ENCODE data around the gene RPL4. TPM values are rescaled to one million over a fixed set of nuclear protein-coding genes. Genes with fewer than 3 reads are reported as not detected.

RPL4 gene
- total and polyA plus RNA-seq, 9 of the 15 experiments (the other 6 are each of a cell fraction or from before 2014, with no cell fraction given), result 2,055 to 7,760 (median 5,069) TPM

DNA sequence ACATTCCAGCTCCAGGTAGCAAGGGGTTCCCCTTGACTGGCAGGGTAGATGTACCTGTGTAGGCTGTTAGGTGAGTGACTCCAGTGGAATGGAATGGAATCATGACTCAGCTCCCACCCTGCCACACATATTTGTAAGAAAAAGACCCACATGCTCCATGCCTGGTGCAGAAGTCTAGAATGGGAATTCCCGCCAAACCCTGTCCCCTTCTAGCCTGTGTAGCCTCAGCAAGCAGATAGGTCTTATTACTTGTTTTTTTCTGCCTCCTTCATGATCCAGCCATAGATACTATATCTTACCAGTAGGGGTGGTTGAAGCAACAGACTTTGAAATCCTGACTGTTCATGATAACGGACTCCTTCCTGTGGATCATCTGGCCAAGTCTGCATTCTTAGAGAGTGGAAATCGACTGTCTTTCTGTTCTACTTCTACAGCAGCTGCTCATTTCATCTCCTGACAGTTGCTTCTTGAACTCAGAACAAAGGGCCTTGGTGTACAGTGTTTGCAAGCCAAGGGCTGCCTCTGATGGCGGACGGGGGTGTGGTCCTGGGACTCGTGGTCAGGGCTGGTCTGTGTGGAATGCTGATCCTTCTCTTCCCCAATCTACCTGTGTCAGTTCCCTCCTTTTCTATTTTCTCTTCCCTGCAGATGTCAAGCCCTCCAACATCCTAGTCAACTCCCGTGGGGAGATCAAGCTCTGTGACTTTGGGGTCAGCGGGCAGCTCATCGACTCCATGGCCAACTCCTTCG is 23.4 kb downstream of the RPL4 start (continued):
- TF ChIP-seq, protein P1, sequence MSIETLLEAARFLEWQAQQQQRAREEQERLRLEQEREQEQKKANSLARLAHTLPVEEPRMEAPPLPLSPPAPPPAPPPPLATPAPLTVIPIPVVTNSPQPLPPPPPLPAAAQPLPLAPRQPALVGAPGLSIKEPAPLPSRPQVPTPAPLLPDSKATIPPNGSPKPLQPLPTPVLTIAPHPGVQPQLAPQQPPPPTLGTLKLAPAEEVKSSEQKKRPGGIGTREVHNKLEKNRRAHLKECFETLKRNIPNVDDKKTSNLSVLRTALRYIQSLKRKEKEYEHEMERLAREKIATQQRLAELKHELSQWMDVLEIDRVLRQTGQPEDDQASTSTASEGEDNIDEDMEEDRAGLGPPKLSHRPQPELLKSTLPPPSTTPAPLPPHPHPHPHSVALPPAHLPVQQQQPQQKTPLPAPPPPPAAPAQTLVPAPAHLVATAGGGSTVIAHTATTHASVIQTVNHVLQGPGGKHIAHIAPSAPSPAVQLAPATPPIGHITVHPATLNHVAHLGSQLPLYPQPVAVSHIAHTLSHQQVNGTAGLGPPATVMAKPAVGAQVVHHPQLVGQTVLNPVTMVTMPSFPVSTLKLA (conservative IDR thresholded peaks at IDR 0.05), result peak in 1 of 2 experiments; percentile 37; a peak in 1 of 4 replicates
- TF ChIP-seq DDX20 (tag; IDR thresholded peaks at IDR 0.05; ENCODE audit: low read depth) (no peak), RB1 (IDR thresholded peaks at IDR 0.05; ENCODE audit: low read depth) (no peak), HDAC3 (IDR thresholded peaks at IDR 0.05; ENCODE audit: borderline replicate concordance, partially characterized antibody) (peak; percentile 38), KDM4B (IDR thresholded peaks at IDR 0.05; ENCODE audit: borderline replicate concordance in 2 of 2, low read depth in 1 of 2) (no peak), ZNF778 (CRISPR knock-in tag; IDR thresholded peaks at IDR 0.05) (no peak), HEY1 (CRISPR knock-in tag; IDR thresholded peaks at IDR 0.05; ENCODE audit: borderline replicate concordance) (no peak), SP1 (CRISPR knock-in tag; IDR thresholded peaks at IDR 0.05) (0 out of 2 replicates have a peak, but pooled peaks have one; percentile 32), SPI1 (IDR thresholded peaks at IDR 0.05; ENCODE audit: borderline replicate concordance, low read depth, low read length) (no peak), ZNF23 (CRISPR knock-in tag; IDR thresholded peaks at IDR 0.05) (no peak), TGIF2 (CRISPR knock-in tag; IDR thresholded peaks at IDR 0.05) (no peak), CBFA2T2 (conservative IDR thresholded peaks at IDR 0.05) (peak; percentile 84), ESRRA (IDR thresholded peaks at IDR 0.05; ENCODE audit: borderline replicate concordance, low read depth) (no peak), RFX7 (CRISPR knock-in tag; IDR thresholded peaks at IDR 0.05) (no peak), ZNF444 (CRISPR knock-in tag; IDR thresholded peaks at IDR 0.05) (no peak), STAG1 (CRISPR knock-in tag; IDR thresholded peaks at IDR 0.05; ENCODE audit: borderline replicate concordance) (no peak), PPARD (CRISPR knock-in tag; IDR thresholded peaks at IDR 0.05) (no peak), CBX8 (IDR thresholded peaks at IDR 0.05; ENCODE audit: borderline replicate concordance, extremely low read depth, low read depth, low read length, poor library complexity, severe bottlenecking) (no peak)
- TF ChIP-seq, protein P2, sequence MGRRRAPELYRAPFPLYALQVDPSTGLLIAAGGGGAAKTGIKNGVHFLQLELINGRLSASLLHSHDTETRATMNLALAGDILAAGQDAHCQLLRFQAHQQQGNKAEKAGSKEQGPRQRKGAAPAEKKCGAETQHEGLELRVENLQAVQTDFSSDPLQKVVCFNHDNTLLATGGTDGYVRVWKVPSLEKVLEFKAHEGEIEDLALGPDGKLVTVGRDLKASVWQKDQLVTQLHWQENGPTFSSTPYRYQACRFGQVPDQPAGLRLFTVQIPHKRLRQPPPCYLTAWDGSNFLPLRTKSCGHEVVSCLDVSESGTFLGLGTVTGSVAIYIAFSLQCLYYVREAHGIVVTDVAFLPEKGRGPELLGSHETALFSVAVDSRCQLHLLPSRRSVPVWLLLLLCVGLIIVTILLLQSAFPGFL (CRISPR knock-in tag; IDR thresholded peaks at IDR 0.05), result no peak
- TF ChIP-seq, protein P3, sequence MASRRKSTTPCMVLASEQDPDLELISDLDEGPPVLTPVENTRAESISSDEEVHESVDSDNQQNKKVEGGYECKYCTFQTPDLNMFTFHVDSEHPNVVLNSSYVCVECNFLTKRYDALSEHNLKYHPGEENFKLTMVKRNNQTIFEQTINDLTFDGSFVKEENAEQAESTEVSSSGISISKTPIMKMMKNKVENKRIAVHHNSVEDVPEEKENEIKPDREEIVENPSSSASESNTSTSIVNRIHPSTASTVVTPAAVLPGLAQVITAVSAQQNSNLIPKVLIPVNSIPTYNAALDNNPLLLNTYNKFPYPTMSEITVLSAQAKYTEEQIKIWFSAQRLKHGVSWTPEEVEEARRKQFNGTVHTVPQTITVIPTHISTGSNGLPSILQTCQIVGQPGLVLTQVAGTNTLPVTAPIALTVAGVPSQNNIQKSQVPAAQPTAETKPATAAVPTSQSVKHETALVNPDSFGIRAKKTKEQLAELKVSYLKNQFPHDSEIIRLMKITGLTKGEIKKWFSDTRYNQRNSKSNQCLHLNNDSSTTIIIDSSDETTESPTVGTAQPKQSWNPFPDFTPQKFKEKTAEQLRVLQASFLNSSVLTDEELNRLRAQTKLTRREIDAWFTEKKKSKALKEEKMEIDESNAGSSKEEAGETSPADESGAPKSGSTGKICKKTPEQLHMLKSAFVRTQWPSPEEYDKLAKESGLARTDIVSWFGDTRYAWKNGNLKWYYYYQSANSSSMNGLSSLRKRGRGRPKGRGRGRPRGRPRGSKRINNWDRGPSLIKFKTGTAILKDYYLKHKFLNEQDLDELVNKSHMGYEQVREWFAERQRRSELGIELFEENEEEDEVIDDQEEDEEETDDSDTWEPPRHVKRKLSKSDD (conservative IDR thresholded peaks at IDR 0.05; ENCODE audit: low read length), result no peak
